GM19395 (cell line): ENCODE results near the gene TNRC18.
"Not testable (repeated sequence)": the region's sequence is repeated elsewhere in the genome, so short reads cannot be mapped to it uniquely, and the experiment has no call there.

ENCODE experiments used
- ATAC-seq: cut with Tn5 transposase; IDR thresholded peaks from one replicate; pipeline ENCODE4 v1.9.1; 2021; ENCODE audit warnings: mild to moderate bottlenecking, moderate library complexity; ENCODE audit not compliant: unreplicated experiment

The TNRC18 gene

GRCh38 chr7:5300366-5300765 lies 123.3 kb downstream of the TNRC18 start:
- ATAC-seq: no peak

- no peak for ATAC-seq
Observed at GRCh38 chr7:5296611-5297226, 126.9 kb downstream of the TNRC18 start.

- no peak for ATAC-seq
Observed at GRCh38 chr7:5296015-5296610, 127.5 kb downstream of the TNRC18 start.

- ATAC-seq: no peak
Observed at GRCh38 chr7:5295039-5296014, 128.3 kb downstream of the TNRC18 start.

GRCh38 chr7:5294169-5294987 lies 129.3 kb downstream of the TNRC18 start:
- ATAC-seq: no peak

- ATAC-seq: not testable (repeated sequence)
Observed at GRCh38 chr7:5291711-5292335, 131.8 kb downstream of the TNRC18 start.

GRCh38 chr7:5291301-5291700 lies 132.3 kb downstream of the TNRC18 start:
- no peak for ATAC-seq

GRCh38 chr7:5289355-5289754 lies 134.3 kb downstream of the TNRC18 start:
- ATAC-seq: no peak

GRCh38 chr7:5288560-5288959 lies 135.1 kb downstream of the TNRC18 start:
- ATAC-seq: not testable (repeated sequence)

GRCh38 chr7:5287802-5288201 lies 135.8 kb downstream of the TNRC18 start:
- no peak for ATAC-seq

GRCh38 chr7:5287373-5287772 lies 136.3 kb downstream of the TNRC18 start:
- ATAC-seq: not testable (repeated sequence)

GRCh38 chr7:5286933-5287332 lies 136.7 kb downstream of the TNRC18 start:
- no peak for ATAC-seq

GRCh38 chr7:5284304-5285281 lies 139.0 kb downstream of the TNRC18 start:
- no peak for ATAC-seq

GRCh38 chr7:5283421-5284303 lies 140.0 kb downstream of the TNRC18 start:
- ATAC-seq: no peak

- ATAC-seq: no peak
Observed at GRCh38 chr7:5282543-5283316, 140.9 kb downstream of the TNRC18 start, which contains the start of gene SLC29A4. SLC29A4 (plus strand) TSS chr7:5282943; CDS start chr7:5287817, 4,874 bp downstream.

GRCh38 chr7:5281598-5282500 lies 141.8 kb downstream of the TNRC18 start:
- ATAC-seq: not testable (repeated sequence)
